ENCODE results near the gene OTULIN.
A peak's percentile ranks its signal among the peaks of the same experiment; 100 is the strongest.

Gene OTULIN

DNA sequence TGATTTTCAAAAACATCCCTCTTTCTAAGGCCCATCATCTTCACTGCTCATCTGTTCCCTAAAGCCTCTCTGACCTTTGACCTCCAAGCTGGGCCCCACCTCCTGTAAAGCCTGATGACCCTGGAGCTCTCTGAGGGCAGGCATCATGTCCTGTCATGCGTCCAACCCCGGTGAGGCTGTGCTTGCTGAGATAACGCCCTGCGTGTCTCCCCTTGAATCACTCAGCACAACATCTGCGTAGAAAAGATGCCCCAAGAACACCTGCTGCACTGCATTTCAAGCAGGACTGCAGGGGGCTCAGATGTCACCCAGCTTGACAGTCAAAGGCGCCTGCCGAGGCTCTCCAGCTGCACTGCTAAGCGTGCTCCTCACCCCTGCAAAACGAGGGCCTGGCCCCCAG lies 78.0 kb downstream of the OTULIN start:
- DNase-seq (ENCODE audit: low spot score): no peak

DNA sequence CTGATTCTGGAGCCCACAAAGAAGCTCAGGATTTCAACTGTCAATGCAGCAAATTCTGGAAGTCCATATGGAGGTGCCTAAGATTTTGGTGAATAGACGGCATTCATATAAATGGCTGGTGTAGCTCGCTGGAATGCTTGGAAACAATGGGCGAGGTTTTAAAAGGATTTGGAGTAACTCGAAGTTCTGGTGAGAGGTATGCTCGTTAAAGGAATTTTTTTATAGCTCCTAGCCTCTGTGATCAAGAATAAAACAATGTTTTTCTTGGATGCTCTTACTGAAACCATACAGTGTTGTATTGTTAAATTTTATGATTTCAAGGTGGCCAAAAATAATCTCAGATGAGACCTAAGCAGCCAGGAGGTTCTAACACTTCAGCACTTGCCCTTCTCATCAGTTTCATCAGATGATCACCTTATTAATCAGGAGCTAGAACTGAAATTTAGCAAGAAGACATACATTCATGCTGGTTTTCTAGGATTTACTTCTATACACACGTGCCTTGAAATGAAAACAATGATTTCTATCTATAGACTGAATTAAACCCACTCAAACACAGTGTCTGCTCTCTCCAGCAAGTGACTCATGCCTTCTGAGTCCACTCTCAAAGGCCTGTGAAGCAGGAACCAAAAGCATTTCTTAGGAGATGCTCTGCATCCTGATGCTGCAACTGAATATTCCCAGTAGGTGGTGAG lies 79.2 kb downstream of the OTULIN start:
- no peak for DNase-seq (ENCODE audit: low spot score)

DNA sequence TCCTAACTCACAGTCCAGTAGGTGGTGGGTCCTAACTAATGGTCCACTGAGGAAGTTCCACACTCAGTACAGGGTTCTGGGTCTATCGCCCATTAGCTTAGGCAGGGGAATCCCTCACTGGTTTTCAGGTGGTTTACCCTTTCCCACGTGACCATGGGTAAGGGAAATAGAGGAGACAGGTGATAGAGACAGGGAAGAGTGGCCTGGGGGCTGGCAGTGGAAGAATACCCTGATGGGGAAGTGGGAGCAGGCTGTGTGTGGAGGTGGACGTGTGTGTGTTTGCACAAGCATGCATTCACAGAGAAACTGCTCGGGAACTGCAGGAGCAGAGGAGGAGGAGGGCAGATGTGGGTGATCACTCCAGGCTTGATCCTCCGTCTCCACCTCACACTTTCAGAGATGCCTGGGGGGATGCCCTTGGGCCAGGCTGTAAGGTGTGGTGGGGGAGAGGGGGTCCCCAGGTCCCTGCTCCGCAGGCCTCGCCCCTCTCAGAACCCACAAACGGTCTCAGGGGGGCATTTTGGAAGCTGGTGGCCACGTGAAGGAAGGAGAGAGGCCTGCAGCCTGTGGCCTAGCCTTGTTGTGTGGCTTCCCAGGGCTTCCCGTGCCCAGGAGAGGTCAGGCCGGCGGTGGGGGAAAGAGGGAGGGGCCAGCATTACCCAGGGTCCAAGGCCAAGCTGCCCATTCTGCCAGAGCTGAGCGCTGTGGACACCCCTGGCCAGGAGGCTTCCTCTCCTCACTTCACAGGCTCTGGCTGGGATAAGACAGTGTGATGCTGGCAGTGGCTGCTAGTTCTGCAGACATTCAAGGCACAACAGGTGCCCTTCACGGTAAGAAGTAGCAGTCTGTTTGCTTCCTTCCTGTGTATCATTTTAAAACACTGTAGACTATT lies 80.0 kb downstream of the OTULIN start:
- DNase-seq (ENCODE audit: low spot score): no peak

DNA sequence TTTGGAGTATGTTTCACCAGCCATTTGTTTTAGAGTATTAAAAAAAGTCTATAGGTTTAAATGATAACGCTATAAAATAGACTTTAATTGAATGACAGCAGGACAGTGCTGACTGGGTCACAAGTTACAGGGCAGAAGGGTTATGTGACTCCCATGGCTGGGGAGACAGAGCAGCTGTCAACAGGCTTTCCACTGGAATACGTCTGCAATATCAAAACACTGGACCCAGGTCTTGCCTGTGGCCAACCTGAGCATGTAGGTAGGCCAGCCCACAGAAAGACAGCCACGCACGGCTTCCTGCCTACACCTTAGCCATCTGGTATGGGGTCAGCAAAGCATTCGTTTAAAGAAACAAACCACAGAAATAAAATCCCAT lies 80.7 kb downstream of the OTULIN start:
- no peak for DNase-seq (ENCODE audit: low spot score)

DNA sequence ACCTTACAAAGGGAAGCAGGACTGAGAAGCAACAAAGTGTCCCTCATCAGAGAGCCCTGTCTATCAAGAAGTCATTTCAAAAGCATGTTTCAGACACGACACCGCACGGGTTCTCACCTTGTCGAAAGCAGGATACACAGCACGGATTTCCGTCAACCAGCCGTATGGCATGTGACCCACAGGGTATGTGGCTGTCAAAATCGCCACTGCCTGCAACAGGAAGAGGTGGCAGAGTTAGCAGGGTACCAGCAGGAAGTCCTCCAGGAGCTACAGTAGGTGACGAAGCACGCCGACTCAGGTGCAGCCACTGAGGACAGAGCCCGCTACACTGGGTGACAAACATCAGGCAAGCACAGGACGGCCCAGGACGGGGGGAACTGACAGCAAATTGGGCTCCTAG lies 81.2 kb downstream of the OTULIN start:
- peak; percentile 11 for DNase-seq (ENCODE audit: low spot score)

DNA sequence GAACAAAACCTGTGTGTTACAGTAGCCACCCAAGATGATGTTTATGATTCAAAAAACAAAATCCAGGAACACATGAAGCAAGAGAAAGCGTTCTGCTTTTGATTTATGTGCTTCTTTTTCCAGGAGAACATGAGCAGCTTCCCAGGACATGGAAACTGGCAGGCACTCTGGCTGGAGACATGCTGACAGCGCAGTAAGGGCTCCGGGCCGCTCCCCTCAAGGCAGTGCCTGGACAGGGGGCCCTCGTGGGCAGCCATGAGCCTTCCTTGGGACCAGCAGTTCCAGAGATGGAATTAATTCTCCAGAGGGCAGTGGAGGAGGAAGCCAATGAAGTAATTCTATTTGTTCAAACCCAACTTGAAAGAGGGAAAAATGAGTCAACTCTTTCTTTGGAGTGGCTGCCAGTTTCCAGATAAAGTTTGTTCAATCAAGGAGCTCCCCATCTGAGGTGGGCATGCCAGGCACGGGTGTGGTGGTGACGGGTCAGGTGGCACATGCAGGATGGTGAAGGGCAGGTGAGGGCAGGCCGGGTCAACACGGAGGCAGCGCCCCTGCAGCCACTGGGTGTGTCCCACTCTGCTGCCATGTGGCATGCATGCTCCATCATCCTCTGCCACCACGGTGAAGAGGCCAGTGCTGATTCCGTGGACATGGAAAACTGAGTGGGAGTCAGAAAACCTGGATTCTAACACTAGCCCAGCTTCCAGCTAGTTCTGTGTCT lies 83.8 kb downstream of the OTULIN start:
- DNase-seq (ENCODE audit: low spot score): no peak
